ENCODE results near the gene RBM24.
A peak's percentile ranks its signal among the peaks of the same experiment; 100 is the strongest.
"Not testable (repeated sequence)": the region's sequence is repeated elsewhere in the genome, so short reads cannot be mapped to it uniquely, and the experiment has no call there.

Gene RBM24

DNA sequence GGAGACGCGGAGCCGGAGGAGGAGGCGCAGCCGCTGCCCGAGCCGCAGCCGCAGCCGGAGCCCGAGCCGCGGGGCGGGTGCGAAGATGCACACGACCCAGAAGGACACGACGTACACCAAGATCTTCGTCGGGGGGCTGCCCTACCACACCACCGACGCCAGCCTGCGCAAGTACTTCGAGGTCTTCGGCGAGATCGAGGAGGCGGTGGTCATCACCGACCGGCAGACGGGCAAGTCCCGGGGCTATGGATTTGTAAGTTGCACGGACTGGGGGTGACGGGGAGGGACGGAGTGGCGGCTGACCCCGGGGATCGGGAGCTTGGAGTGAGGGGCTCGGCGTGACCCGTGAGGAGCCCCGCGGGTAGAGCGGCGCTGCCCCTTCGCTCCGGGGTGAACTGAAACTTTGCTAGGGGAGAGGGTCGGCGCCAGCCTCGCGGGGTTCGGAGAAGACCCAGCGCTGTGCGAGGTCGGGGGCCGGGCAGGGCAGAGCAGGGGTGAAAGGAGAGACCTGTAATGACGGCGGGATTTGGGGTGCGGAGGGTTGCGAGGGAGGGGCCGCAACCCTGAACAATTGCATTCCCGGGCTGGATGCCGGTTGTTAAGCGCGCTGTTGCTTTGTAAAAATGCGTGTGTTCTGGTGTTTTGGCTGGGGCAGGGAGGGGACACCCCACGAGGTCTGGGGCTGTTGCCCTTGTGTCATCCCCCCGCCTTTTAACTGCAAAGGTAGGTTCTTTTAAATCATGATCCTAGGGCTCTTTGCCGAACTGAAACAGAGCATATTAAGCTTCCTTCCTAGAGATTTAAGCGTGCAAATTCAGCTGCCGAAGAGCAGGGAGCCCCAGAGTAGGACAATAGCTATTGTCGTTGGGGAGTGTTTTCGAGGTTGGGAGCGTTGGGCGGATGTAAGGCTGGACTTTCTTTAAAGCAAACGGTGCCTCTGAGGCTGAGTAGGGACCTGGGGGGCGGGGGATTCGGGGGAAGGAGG, 628 bp downstream of the RBM24 start:
- DNase-seq = peak; percentile 2
- in situ Hi-C loops (cut with MboI; ENCODE audit: low pct_unique_long_range_greater_than_20kb, low sequenced_read_pairs) = no loop called here

GRCh38 chr6:17283074-17283473, 1.9 kb downstream of the RBM24 start:
- in situ Hi-C loops (cut with MboI; ENCODE audit: low pct_unique_long_range_greater_than_20kb, low sequenced_read_pairs) = no loop called here
- DNase-seq = no peak

GRCh38 chr6:17289630-17290061, 8.5 kb downstream of the RBM24 start:
- no peak for DNase-seq
- in situ Hi-C loops (cut with MboI; ENCODE audit: low pct_unique_long_range_greater_than_20kb, low sequenced_read_pairs) = no loop called here

GRCh38 chr6:17291778-17292177, 10.6 kb downstream of the RBM24 start:
- no peak for DNase-seq
- in situ Hi-C loops (cut with MboI; ENCODE audit: low pct_unique_long_range_greater_than_20kb, low sequenced_read_pairs) = no loop called here

GRCh38 chr6:17292600-17293133, 11.5 kb downstream of the RBM24 start:
- in situ Hi-C loops (cut with MboI; ENCODE audit: low pct_unique_long_range_greater_than_20kb, low sequenced_read_pairs) = no loop called here
- no peak for DNase-seq

GRCh38 chr6:17293395-17293794, 12.2 kb downstream of the RBM24 start:
- DNase-seq = no peak
- in situ Hi-C loops (cut with MboI; ENCODE audit: low pct_unique_long_range_greater_than_20kb, low sequenced_read_pairs) = no loop called here

- in situ Hi-C loops (cut with MboI; ENCODE audit: low pct_unique_long_range_greater_than_20kb, low sequenced_read_pairs) = no loop called here
- DNase-seq = peak; percentile 40
These were observed 16.3 kb downstream of the RBM24 start for GRCh38 chr6:17297271-17298080.

- DNase-seq = no peak
- in situ Hi-C loops (cut with MboI; ENCODE audit: low pct_unique_long_range_greater_than_20kb, low sequenced_read_pairs) = no loop called here
These were observed 17.1 kb downstream of the RBM24 start for GRCh38 chr6:17298257-17298656.

GRCh38 chr6:17299222-17299621, 18.1 kb downstream of the RBM24 start:
- DNase-seq = no peak
- in situ Hi-C loops (cut with MboI; ENCODE audit: low pct_unique_long_range_greater_than_20kb, low sequenced_read_pairs) = no loop called here

GRCh38 chr6:17299750-17300149, 18.6 kb downstream of the RBM24 start:
- in situ Hi-C loops (cut with MboI; ENCODE audit: low pct_unique_long_range_greater_than_20kb, low sequenced_read_pairs) = no loop called here
- DNase-seq = no peak

DNA sequence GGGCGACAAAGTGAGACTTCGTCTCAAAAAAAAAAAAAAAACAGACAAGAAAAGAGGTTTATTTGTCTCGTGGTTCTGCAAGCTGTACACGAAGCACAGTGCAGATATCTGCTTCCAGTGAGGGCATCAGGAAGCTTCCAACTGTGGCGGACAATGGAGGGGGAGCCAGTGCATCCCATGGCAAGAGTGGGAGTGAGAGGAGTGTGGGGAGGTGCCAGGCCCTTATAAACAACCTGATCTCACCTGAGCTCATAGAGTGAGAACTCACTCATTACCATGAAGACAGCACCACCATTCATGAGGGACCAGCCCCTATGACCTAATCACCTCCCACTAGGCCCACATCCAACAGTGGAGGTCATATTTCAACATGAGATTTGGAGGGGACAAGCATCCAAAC, 19.5 kb downstream of the RBM24 start:
- no peak for DNase-seq
- in situ Hi-C loops (cut with MboI; ENCODE audit: low pct_unique_long_range_greater_than_20kb, low sequenced_read_pairs) = no loop called here

DNA sequence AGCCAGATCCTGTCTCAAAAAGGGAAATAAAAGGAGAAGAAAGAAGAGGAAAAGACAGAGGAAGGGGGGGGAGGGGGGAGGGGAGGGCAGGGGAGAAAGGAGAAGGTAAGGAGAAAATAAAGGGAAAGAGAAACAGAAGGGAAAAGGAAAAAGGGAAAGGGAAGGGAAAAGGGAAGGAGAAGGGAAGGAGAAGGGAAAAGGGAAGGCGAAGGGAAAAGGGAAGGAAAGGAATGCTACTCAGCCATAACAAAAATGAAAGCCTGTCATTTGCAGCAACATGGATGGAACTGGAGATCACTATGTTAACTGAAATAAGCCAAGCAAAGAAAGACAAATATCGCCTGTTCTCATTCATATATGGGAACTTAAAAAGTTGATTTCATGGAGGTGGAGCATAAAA, 22.3 kb downstream of the RBM24 start:
- in situ Hi-C loops (cut with MboI; ENCODE audit: low pct_unique_long_range_greater_than_20kb, low sequenced_read_pairs) = no loop called here
- no peak for DNase-seq

GRCh38 chr6:17305219-17306001, 24.2 kb downstream of the RBM24 start:
- in situ Hi-C loops (cut with MboI; ENCODE audit: low pct_unique_long_range_greater_than_20kb, low sequenced_read_pairs) = no loop called here
- DNase-seq = no peak

DNA sequence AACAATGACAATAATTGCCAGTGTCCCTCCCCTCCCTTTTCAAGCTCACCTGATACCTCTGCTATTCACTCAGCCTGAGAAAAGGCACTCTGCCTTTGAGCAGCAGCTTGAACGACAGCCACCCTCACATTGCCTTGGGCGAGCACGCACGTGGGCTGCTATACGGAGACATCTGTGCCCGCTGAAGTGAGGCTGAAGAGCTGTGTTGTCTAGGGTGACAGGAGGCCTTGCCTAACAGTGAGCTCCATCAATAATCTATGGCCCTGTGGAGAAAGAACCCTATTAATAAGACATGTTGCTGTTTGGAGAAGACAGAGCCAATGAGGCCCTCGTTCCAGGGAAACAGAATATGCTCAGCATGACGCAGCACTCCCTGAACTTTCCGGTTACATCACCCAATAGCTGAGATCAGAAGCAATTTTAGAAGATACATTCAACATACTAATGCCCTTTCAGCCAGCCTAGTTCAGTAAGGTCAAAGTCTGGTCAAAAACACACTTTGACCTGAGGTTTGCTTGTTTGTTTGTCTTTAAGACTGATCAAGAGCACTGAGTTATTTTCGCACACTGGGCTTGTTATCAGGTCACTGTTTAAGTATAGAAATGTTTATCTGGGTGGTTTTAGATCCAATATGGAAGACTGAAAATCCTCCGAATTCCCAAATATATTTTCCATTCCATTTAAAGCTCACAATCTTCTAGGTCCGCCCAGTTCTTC, 30.6 kb downstream of the RBM24 start:
- in situ Hi-C loops (cut with MboI; ENCODE audit: low pct_unique_long_range_greater_than_20kb, low sequenced_read_pairs) = no loop called here
- no peak for DNase-seq

GRCh38 chr6:17313238-17313637, 32.1 kb downstream of the RBM24 start:
- DNase-seq; in situ Hi-C loops (cut with MboI; ENCODE audit: low pct_unique_long_range_greater_than_20kb, low sequenced_read_pairs): not testable (repeated sequence)

DNA sequence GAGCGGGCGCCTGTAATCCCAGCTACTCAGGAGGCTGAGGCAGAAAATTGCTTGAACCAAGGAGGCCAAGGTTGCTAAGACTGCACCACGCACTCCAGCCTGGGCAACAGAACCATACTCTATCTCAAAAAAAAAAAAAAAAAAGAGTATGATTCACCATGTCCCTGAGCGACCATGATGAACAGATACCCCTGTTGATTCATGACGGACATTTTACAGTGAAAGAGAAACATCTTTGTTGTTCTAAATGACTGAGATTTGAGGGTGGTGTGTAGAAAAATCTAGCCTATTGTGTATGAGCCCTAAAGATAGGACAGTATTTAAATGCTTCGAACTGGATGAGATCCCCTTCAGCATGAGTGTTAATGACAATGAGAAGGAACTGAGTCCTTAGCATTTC, 32.8 kb downstream of the RBM24 start:
- DNase-seq = no peak
- in situ Hi-C loops (cut with MboI; ENCODE audit: low pct_unique_long_range_greater_than_20kb, low sequenced_read_pairs) = no loop called here

DNA sequence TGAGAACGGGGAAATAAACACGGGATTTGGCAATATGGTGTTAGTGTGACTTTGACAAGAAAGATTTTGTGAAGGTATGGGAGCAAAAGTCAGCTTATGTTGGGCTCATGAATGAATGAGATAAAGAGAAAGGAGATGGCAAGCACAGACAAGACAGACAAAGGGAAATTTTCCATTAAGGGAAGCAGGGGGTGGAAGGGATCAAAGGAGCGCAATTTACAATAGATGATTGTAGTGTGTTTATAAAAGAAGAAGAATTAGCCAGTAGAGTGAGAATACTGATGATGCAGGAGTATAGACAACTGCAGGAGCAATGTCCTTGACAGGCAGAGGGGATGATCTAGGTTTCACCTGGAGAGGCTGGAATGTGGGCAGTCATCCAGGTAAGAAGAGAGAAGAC, 34.1 kb downstream of the RBM24 start:
- in situ Hi-C loops (cut with MboI; ENCODE audit: low pct_unique_long_range_greater_than_20kb, low sequenced_read_pairs) = no loop called here
- DNase-seq = no peak

DNA sequence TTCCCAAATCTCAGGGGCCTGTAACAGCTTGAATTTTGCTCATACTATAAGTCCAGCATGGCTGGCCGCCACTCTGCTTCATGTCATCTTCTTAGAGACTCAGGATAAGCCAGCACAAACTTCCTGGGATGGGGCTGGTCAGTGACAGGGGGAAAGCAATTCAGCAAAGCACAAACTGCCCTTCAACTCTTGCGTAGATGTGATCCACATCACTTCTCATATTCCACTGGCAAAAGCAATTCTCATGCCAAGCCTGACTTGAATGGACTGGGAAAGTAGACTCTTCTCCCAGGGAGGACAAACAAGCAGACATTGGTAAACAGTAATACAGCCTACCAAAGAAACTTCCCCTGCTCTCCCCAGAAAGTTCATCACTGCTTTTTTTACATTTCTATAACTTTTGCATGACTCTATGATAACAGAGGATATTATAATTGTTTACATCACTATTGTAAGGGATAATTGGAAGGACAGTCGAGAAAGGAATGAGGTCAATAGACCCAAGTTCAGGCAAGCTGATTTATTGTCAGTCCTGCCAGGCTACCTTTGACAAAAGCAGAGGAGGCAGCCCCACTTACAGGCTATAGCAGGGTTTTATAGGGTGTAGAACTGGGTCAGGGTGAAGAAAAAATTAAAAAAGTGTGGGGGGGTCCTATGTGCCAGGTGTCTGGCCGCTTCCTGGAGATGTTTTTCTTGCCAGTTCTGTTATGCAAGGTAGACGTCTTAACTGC, 37.4 kb downstream of the RBM24 start:
- DNase-seq = no peak
- in situ Hi-C loops (cut with MboI; ENCODE audit: low pct_unique_long_range_greater_than_20kb, low sequenced_read_pairs) = no loop called here

All from KBM-7 (cell line).